Stimulated activated CD8-positive, alpha-beta memory T cell treated with anti-CD3 and anti-CD28 coated beads, Interleukin-15, amount 100 ng/mL, for 24 hours (primary cell): ENCODE results near the gene HMGXB3.
"Not testable (repeated sequence)": the region's sequence is repeated elsewhere in the genome, so short reads cannot be mapped to it uniquely, and the experiment has no call there.

ENCODE experiments used
- DNase-seq: peaks from one replicate; pipeline ENCODE4 v3.0.0-alpha.2; 2020; ENCODE audit warnings: low read depth

Gene HMGXB3

DNA sequence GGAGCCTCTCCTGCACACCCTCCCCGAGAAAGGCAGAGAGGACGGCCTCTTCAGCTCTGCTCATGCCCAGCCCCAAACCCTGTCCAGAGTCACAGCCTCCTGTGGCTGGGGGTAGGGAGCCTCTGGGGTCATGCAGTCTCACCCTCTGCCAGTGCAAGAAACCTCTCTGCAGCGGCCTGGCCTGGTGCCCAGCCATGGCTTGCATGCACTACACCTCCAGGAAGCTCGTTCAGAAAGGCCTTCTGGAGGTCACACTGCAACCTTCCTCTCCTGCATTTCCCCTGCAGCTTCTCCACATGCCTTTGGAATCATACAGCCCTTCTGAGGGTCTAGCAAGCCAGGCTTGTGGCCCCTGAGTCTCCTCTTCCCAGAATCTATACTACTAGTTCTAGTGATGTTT is 67.9 kb downstream of the HMGXB3 start:
- DNase-seq = no peak

DNA sequence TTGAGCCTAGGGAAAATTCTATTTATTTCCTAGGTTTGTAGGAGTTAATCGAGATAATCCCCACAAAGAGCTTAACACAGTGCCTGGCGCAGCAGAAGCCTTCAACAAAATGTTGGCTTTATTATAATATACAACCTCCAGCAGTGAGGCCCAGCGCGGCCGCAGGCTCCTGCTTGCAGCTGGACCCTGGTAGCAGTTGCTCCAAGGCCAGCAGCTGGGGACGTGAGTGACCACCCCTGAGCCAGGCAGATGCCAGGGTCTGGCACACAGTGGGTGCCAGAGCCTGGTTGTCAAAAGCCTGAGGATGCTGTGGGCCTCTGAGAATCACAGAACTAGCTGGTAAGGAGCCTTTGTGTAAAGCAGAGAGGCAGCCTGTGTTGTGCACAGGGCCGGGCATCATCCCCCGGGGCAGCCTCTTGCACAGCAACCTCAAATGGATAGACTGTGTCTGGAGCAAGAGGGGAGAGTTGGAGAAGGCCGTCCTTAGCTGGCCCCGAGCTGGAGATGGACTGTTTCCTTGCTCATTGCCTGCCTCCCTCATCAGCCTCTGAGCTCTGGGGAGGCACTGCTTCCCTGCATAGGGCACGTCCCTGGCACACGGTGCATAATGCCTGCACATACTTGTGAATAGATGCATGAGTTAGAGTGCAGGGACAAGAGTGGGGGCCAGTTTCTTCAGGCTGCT is 68.6 kb downstream of the HMGXB3 start:
- DNase-seq = no peak

DNA sequence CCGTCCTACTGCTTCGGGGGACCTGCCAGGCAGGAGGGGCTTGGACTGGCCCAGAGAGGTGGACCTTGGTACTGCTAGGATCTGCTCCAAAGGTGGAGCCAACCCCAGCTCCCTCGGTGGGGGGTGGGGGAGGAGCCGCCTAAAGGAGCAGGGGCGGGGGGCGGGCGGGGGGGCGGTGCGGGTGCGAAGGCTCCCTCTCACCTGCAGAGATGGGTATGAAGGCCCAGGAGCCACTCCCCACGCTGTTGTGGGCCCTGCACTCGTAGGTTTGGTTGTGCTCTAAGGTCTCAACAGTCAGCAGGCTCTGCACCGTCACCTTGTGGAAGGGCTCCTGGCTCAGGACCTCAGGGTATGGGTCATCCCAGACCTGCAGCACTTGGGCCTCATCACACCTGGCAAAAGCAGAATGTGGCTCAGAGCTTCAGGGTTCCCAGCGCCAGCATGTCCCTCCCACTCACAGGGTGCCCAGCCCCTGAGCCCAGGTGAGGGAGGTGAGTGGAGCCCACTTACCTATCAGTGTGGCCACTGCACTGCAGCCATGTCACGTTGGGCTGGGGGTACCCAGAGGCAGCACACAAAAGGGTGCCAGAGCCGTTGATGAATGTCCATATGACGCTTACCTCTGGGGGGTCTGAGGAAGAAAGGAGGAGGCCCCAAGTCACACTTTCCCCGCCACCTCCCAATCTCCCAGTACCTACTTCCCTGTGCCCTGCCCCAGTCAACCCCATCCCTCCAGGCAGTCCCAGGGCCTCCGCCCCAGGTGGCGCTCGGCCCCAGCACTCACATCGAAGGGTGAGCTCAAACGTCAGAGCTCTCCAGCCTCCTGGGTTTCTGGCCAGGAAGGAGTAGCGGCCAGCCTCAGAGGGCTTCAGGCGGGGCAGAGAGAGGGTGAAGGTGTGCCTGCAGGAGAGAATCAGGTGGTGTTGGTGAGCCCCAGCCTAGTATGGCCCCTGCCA is 69.4 kb downstream of the HMGXB3 start:
- no peak for DNase-seq

DNA sequence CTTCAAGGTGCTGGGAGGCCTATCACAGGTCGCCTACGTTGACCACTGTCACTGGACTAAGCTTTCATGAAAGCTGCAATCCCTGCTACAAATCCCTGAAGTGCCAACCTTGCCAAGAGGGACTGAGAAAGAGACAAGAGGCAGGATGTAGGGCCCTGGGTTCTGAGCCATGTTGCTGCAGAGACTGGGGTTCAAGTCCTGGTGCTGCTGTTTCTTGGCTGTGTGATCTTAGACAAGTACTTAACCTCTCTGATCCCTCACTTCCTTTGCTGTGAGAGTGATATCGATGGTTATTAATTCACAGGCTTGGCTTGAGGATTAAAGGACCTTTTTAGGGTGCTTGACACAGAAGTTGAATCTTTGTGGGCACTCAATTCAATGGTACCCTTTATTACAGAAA is 70.3 kb downstream of the HMGXB3 start:
- DNase-seq = no peak

DNA sequence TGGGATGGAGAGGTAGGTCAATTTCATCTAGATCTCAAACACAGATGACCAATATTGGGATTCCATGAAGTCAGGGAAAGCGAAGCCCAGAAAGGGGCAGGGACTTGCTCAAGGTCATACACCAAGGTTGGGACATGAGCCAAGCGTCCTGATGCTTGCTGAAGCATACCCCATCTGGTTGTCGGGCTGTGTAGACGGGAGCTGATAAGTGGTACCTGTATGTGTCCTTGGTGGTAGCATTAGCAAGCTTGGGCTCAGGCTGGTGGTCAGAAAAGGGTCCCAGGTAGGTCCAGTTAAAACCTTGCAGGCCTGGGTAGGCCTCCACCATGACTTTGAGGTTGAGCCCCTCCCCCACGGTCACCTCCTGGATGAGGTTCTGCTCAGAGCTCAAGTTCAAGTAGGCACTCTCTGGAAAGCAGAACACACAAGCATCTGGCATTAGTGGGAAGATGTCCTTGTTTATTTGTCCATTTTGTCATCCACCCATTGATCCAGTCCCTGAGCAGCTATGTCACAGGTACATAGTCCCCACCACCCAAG is 72.6 kb downstream of the HMGXB3 start:
- DNase-seq = no peak

DNA sequence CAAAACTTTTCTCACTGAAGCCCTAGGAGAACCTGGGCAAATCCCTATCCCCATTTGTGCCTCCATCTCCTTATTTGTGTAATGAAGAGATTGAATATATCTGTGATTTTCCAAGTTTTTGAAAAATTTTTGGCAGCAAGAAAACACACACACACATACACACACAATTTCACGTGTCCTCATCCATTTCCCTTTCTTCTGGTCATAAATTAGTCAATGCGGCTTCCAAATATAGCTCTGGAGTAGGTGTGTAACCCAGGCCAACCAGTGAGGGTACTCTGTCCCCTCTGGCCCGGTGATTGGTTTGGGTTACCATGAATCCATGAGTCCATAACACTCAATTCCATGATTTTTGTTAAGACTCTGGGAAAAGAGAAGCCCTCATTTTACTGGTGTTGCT is 73.1 kb downstream of the HMGXB3 start:
- DNase-seq = no peak

DNA sequence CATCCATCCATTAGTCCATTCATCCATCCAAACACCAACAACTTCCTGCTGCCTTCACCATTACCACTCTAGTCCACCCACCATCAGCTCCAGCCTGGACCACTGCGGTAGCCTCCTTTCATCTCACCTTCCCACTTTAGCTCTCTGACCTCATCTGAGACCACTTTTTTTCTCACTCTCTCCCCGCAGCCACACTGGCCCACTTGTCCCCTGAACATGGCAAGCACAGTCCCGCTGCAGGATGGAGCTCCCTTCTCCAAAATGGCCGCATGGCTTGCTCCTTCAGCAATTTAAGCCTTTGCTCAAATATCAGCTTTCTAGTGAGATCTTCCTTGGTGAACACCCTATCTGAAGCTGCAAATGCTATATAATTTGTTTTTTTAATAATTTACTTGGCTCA is 74.7 kb downstream of the HMGXB3 start:
- no peak for DNase-seq

DNA sequence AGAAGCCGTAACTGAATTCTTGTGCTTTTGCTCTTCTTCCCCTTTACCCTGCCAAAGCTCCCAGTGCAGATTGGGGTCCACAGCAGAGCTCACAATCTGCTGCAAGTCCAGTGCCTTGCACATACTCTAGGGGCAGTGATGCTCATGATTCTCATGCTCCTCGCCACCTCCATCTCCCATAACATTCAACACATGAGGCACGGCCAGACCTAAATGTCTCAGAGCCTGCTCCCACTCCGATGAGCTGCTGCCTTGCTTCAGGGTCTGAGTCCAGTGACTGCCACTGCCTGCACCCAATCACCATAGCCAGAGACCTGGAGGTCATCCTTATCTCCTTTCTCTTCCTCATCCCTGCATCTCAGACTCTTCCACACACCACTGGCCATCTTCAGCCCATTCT is 75.3 kb downstream of the HMGXB3 start:
- no peak for DNase-seq

DNA sequence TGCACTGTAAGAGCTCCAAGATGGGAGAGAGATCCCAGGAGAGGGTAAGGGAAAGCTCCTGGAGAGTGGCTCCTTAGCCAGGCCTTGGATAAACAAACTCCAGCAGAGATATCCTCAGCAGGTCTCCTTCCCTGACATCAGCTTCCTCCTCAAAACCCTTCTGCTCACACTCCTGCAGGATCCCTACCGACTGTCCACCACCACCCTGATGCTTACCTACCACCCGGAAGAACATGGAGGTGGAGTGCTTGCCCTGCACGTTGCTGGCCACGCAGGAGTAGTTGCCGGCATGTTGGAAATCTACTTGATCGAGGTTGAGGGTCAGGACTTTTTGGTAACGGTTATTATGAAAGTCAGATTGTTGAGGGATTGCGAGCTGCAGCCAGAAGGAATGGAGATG is 76.5 kb downstream of the HMGXB3 start:
- DNase-seq = no peak

DNA sequence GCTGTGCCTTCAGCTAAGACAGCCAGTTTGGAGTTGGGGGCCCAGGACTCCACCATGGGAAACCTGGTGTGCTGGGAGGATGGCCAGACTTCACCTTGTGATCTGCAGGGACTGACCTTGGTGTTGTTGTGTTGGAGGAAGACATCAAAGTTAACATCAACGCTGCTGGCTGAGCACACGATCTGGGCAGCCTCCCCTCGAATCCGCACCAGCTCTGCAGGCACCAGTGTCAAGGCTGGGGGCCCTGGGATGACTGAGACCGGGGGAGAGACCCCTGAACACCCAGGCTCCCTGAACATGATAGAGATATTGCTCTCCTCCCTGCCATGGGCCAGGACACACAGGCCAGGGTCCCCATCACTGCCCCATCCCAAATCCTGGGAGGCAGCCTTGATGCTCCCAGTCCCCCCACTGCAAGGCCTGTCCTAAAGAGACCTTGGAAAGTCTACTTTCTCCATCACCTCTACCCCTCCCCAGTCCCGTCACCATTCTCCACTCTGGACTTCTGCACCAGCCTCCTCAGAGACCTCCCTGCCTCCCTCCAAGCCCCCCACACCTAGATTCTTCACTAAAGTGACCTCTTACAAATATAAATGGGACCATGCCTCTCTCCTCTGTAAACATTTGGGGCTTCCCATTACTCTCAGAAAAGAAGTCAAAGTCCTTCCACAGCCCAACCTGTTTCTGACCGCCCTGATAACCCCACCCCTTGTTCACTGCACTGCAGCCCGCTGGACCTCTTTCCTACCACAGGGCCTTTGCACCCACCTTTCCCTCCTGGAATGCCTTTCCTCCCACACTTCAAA is 77.7 kb downstream of the HMGXB3 start:
- DNase-seq = no peak

DNA sequence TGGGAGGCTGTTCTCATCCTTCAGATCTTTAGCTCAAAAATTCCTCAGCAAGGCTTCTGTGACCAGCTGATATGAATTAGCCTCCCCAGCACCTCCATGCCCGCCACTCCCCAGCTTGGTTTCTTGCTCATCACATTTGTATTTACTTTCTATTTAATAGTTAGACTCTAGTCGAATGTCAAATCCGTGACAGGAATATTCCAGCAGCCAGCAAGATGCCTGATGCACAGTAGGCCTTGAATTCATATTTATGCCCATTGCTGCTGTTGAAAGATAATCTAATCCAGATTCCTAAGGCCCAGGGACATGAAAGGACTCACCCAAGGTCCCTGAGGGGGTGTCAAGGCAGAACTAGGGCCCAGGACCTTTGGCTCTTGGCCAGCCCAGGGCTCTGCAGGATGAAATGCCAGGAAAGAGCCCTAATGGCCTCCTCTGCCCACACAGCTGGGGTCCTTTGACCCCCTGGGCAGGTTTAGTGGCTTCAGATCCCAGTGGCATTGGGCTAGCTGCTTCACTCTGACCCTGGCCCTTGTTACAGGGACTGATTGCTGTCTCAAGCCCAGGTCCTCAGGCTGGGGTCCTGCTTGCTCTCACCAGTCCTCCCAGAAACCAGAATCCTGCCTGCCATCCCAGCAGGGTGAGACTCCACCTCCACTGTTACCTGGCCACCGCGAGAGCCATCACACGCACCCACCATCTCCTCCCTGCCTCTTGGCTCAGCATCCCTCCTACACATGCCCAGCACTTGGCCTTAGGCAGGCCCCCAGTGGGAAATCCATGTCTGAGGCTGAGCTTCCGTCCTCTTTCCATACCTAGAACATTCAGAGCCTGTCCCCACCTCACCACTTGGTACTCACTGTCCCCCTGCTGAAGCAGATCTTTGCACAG is 78.5 kb downstream of the HMGXB3 start:
- DNase-seq = no peak

DNA sequence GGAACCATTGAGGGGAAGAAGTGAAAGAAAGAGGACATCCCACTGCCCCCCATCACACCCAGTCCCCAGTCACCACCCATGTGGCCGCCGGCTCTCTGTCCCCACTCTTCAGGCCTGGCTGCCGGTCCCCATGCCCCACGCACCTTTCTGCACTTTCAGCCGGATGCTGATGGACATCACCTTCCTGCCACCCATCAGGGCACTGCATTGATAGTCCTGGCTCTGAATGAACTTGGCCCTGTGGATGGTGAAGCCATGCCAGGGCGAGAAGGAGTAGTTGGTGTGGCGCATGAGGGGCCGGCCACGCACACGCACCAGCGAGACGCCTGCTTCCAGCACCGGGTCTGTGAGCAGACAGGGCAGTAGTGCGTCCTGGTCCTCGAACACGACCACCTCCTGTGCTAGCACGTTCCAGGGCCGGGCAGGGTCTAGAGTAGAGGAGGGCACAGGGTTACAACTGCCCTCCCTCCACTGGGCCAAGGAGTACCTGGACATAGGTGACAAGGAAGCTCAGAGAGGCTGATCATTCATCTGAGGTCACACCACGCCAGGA is 79.4 kb downstream of the HMGXB3 start:
- DNase-seq = no peak

DNA sequence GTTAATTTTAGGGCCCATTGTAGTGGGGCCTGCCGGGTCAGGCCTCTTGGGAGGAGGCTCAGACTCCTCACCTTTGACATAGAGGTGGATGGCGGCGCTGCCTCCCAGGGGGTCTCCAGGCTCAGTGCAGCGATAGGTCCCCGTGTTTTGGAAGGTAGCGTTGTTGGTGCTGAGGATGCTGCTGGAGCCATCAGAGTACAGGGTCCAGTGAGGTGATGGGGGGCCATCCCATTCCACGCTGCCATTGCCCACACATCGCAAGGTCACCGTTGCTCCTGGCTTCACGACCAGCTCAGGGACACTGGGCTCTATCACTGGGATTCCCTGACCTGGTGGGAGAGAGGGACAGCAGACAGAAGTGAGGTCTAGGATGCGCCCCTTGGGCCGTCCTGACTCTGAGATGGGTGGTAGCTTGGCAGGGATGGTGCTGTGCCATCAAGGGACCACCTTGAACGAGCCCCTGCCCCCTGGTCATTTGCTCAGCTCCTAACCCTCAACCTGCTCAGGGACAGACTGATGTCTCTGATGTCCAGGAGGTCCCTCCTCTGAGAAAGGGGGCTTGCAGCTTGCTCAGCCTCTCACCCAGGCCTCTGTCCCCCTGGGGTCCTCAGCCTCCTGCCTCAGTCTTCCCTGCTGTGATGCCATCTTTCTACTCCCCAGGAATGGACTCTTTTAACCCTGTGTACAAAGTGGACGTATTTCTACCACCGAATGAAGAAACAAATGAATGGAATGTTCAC is 80.3 kb downstream of the HMGXB3 start:
- DNase-seq = no peak

DNA sequence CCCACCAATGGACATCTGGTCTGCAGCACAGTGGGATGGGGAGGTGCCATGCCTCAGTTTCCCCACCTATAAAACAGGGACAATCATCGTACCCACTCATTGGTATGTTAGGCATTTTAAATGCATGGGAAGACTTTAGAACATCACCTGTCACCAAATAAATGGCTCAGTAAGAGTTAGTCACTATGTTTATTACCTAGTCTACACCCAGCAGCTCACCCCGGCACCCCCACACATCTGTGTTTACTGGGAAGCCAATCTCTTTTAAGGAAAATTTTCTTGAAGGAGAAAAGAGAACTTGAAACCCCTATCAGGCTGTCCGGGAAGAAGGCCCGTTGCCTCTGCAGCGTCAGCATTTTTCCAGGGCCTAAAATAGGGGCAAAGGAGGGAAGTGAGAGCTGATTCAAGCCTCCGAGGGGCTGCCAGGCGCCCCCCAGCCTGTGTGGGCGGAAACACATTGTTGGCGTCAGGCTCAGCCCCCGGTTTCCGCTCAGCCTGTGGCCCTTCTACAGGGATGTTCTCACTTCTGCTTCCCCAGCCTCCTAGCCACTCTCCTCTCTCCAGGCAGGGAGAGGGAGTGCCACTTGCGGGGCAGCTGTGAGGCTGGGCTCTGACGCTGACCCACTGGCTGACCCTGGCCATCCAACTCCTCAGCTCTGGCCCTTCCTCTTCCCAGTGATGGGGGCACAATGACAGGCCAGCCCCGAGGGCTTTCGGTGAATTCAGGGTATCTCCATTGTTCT is 81.2 kb downstream of the HMGXB3 start:
- DNase-seq = no peak

DNA sequence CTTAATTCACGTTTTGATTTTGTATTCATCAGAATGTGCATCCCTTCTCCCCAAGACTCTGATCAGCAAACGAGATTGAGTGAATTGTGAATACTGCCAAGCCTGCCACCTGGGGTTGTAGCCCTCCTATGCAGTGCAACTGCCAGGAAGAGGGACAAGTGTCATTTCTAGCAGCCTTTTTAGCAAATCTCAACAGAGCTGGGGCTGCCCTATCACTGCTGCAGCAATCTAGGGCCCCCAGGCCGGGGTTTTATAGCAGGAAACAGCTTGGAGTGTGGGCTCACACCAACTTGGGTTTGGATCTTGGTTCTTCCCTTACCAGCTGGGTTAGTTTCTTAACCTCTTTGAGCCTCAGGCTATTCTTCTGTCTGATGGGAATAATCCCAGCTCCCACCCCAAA is 81.8 kb downstream of the HMGXB3 start:
- DNase-seq = no peak

DNA sequence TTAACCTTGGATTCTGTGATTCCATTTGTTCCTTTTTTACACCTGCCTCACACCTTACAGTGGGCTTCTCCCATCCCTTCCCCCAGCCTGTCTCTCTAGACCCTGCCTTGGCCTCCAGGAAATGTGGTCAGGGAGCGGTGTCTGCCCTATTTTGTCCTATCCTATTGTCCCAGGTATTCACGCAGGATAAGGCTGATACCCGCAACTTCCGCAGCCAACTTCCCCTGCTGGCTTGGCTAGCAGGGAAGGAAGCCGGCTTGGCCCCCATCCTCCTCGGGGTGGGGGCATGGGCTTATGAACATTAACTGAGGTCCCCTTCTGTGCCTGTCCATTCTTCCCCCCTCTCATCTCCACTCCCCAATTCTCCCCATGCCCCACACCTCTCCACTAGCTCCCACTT is 82.3 kb downstream of the HMGXB3 start:
- no peak for DNase-seq

DNA sequence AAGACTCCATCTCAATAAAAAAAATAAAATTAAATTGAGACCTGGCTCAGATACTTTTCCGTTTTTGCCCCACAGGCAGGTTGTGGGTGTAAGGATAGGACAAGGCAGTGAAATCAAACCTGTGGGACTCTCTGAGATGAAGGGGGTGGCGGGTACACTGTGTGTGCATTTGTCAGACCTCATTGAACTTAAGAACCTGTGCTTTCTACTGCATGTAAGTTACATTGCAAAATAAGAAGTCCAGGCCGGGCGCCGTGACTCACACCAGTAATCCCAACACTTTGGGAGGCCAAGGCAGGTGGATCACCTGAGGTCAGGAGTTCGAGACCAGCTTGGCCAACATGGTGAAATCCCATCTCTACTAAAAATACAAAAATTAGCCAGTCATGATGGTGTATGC is 84.2 kb downstream of the HMGXB3 start:
- not testable (repeated sequence) for DNase-seq

DNA sequence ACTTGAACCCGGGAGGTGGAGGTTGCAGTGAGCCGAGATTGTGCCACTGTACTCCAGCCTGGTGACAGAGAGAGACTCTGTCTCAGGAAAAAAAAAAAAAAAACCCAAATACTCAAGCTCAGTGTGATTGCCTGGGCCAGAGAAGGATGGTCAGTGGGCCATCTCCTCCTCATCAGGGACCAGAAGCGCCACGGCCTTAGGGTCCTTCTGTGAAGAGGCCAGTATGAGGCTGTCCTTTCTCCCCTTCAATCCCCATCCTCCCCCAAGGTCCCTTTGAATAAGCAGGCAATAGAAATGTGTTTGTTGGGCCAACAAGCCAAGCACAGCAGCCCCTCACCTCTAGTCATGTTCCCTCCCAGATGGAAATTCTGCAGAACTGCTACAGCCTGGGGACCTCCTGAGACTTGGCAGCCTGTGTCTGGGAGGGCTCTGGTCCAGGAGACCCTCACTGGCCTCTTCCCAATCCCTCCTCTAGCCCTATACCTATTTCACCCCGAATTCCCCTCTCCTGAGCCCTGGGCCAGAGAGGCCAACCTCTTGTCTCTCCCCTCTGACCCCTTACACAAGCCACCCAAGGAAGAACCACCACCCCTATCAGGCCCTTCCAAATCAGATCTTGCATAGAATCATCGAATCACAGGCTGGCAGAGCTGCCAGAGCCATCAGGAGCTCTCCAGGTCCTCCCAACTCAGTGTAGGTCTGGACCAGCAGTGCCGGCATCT is 84.8 kb downstream of the HMGXB3 start:
- no peak for DNase-seq
